ENCODE results near the gene KCNH1.

GRCh38 chr1:211132721-211133392 lies 1.1 kb downstream of the KCNH1 start:
- TF ChIP-seq, protein P1, sequence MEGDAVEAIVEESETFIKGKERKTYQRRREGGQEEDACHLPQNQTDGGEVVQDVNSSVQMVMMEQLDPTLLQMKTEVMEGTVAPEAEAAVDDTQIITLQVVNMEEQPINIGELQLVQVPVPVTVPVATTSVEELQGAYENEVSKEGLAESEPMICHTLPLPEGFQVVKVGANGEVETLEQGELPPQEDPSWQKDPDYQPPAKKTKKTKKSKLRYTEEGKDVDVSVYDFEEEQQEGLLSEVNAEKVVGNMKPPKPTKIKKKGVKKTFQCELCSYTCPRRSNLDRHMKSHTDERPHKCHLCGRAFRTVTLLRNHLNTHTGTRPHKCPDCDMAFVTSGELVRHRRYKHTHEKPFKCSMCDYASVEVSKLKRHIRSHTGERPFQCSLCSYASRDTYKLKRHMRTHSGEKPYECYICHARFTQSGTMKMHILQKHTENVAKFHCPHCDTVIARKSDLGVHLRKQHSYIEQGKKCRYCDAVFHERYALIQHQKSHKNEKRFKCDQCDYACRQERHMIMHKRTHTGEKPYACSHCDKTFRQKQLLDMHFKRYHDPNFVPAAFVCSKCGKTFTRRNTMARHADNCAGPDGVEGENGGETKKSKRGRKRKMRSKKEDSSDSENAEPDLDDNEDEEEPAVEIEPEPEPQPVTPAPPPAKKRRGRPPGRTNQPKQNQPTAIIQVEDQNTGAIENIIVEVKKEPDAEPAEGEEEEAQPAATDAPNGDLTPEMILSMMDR (IDR thresholded peaks at IDR 0.05; ENCODE audit: poor library complexity) = no peak
- TF ChIP-seq EZH2 (IDR thresholded peaks at IDR 0.05; ENCODE audit: borderline replicate concordance) = peak; percentile 54
- no peak for TF ChIP-seq EZH2phosphoT487 (IDR thresholded peaks at IDR 0.05; ENCODE audit: low read depth, severe bottlenecking, unreplicated experiment)
